IgD-negative memory B cell (primary cell): ENCODE measurements around the gene SYNC. TPM values are rescaled to one million over a fixed set of nuclear protein-coding genes. Genes with fewer than 3 reads are reported as not detected.
"Not testable (repeated sequence)": the region's sequence is repeated elsewhere in the genome, so short reads cannot be mapped to it uniquely, and the experiment has no call there.

Experiments
- H3K27ac Mint-ChIP-seq, 3 donors: one replicate each; pipeline ENCODE4 v1.8.0; 2020 to 2022; ENCODE audit warnings: mild to moderate bottlenecking in 3 of 3, mixed read lengths in 3 of 3, moderate library complexity in 1 of 3
- H3K27me3 Mint-ChIP-seq: one replicate; pipeline ENCODE4 v1.8.0; 2021; ENCODE audit warnings: mixed read lengths
- H3K36me3 Mint-ChIP-seq: one replicate; pipeline ENCODE4 v1.8.0; 2020; ENCODE audit warnings: mild to moderate bottlenecking, mixed read lengths
- H3K4me1 Mint-ChIP-seq, 3 donors: one replicate each; pipeline ENCODE4 v1.8.0; 2020 to 2022; ENCODE audit warnings: mixed read lengths in 3 of 3, mild to moderate bottlenecking in 1 of 3
- H3K4me3 Mint-ChIP-seq, 4 donors: one replicate each; pipeline ENCODE4 v1.8.0; 2020 to 2022; ENCODE audit warnings: mild to moderate bottlenecking in 4 of 4, mixed read lengths in 4 of 4, moderate library complexity in 3 of 4
- H3K9me3 Mint-ChIP-seq, 3 donors: one replicate each; pipeline ENCODE4 v1.8.0; 2020 to 2021; ENCODE audit warnings: mixed read lengths in 3 of 3, mild to moderate bottlenecking in 1 of 3
- polyA plus RNA-seq: library from polyadenylated mRNA; unstranded; fragments of 300-500 nt; fragmentation: Illumina TruSeq; gene quantifications from one replicate; pipeline ENCODE4 v1.2.3, GENCODE V29; 2021

The SYNC gene
- polyA plus RNA-seq, 1 donor from 2014 or later: not detected

DNA sequence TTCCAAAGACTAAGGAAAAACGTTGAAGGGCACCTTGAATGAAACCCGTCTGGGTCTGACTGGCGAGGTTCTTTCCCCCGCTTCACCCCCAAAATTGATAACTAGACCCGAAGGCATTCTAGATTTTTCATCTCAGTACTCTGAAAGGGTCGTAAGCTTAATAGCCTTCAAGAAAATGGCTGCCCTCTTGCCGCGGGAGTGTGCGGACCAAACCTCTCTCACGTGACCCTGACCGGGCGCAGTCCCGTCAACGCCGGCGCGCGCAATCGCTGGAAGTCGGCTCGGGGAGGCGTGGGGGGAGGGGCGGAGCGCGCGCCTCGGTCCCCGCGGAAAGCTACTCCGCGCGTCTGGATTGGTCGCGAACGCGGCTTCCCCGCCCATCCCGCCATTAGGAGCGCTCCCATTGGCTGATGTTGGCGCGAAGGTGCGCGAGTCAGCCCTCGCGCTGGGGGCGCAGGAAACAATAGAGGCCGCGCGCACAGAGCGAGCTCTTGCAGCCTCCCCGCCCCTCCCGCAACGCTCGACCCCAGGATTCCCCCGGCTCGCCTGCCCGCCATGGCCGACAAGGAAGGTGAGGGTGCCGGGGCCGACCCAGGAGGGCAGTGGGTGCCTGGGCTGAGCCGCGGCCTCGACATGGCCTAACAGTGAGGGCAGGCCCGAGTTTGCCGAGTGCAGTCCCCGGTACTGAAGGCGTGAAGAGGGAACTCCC is 51.7 kb downstream of the SYNC start, which contains the start of gene RBBP4:
TSS of gene RBBP4 (plus strand) at position 457 of the 709 bp plus-strand sequence. CDS start at position 556, 99 bp downstream.
- Mint-ChIP-seq H3K27ac (peak within 1 kb of the TSS; percentile 97 to 100 (median 98)), H3K9me3 (no peaks in the 10 kb centered on the region), H3K27me3 (no peaks in the 10 kb centered on the region), H3K36me3 (peaks cover 5% of the 10 kb centered on the region), H3K4me3 (peak within 1 kb of the TSS; percentile 91 to 98 (median 96)), H3K4me1 (peaks cover 24 to 41% (median 27%) of the 10 kb centered on the region in 3 donors)

DNA sequence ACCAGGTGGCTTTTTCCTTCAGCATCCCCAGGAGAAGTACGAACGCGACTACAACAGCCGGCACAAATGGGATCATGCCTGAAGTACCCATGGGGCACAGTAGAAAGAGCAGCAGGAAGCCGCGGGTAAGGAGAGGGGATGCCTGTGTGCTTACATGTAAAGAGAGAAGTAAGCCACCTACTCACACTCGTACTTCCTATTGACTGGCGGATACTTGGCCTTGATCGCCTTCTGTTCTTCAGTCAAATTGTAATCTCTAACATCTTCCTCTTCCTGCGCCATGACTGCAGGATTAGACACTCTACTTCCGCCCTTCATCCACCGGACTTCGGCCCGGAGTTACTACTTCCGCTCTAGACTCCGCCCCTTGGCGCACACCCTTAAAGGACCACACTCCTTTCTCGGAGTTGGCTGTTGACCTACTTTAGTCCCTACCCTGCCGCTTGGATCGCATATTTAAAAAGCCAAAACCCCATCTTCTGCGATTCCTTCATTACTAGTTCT is 52.3 kb downstream of the SYNC start, which contains the start of gene ZBTB8OS:
TSS of gene ZBTB8OS (minus strand) at position 303 of the 504 bp plus-strand sequence. CDS start at position 282, 21 bp downstream.
- H3K4me3 Mint-ChIP-seq: peak within 1 kb of the TSS; percentile 91 to 98 (median 96)
- peaks cover 6% of the 10 kb centered on the region for H3K36me3 Mint-ChIP-seq
- H3K4me1 Mint-ChIP-seq: peaks cover 21 to 38% (median 21%) of the 10 kb centered on the region in 3 donors
- no peaks in the 10 kb centered on the region for H3K27me3 Mint-ChIP-seq
- peak within 1 kb of the TSS; percentile 97 to 100 (median 98) for H3K27ac Mint-ChIP-seq
- H3K9me3 Mint-ChIP-seq: no peaks in the 10 kb centered on the region

DNA sequence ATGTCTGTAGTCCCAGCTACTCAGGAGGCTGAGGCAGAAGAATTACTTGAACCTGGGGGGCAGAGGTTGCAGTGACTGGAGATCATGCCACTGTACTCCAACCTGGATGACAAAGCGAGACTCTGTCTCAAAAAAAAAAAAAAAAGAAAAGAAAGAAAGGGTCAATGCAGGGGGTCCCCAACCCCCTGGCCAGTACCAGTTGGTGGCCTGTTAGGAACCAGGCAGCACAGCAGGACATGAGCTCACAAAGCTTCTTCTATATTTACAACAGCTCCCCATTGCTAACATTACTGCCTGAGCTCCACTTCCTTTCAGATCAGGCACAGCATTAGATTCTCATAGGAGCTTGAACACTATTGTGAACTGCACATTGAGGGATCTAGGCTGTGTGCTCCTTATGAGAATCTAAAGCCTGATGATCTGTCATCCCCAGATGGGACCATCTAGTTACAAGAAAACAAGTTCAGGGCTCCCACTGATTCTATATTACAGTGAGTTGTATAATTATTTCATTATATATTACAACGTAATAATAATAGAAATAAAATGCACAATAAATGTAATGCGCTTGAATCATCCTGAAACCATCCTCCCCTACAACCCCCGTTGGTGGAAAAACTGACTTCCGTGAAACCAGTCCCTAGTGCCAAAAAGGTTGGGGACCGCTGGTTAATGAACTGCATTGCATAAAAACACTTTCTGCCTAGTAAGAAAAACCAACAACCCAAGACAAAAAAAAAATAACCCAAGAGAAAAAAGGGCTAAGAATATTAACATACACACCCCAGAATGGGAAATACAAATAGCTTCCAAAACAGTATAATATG is 55.0 kb downstream of the SYNC start:
- Mint-ChIP-seq H3K4me1 (peaks cover 12 to 26% (median 16%) of the 10 kb centered on the region in 3 donors), H3K27me3 (no peaks in the 10 kb centered on the region)

DNA sequence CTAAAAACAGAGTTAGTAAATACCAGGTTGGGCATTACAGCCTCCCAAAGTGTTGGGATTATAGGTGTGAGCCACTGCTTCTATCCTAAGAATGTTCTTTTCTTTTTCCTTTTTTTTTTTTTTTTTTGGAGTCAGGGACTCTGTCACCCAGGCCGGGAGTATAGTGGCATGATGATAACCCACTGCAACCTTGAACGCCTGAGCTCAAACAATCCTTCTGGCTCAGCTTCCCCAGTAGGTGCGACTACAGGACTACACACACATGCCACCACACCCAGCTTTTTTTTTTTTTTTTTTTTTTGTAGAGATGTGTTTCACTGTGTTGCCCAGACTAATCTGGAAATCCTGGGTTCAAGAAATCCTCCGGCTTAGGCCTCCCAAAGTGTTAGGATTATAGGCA is 58.1 kb downstream of the SYNC start:
- Mint-ChIP-seq H3K4me3 (no peak overlapping the region), H3K9me3 (no peaks in the 10 kb centered on the region), H3K27ac (no peak overlapping the region), H3K27me3 (no peaks in the 10 kb centered on the region), H3K36me3 (peaks cover 7% of the 10 kb centered on the region), H3K4me1 (peaks cover 10 to 22% (median 12%) of the 10 kb centered on the region in 3 donors)

More for the DNA sequence above, 55.0 kb downstream of the SYNC start:
- Mint-ChIP-seq H3K9me3 (no peaks in the 10 kb centered on the region), H3K27ac (peak overlapping the region; percentile 80 to 98 (median 97)), H3K4me3 (peak overlapping the region in 3 of 4 donors; percentile 42 to 95 (median 91)), H3K36me3 (peaks cover 5% of the 10 kb centered on the region)

DNA sequence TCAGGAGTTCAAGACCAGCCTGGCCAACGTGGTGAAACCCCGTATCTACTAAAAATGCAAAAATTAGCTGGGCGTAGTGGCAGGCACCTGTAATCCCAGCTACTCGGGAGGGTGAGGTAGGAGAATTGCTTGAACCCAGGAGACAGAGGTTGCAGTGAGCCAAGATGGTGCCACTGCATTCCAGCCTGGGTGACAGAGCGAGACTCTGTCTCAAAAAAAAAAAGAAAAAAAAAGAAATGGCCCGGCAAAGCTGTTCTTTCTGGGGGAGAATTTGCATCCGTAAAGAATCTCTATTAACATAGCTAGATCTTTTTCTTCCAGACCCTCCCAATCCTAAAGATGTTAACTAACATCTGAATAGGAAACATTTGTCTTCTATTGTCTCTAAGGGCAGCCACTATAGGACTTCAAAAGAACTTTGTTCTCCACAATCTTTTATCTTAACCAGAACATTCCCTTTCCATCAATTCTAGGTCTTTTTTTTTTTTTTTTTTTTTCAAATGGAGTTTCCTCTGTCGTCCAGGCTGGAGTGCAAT is 60.2 kb downstream of the SYNC start:
- not testable (repeated sequence) for H3K9me3 Mint-ChIP-seq, H3K27ac Mint-ChIP-seq, H3K36me3 Mint-ChIP-seq, H3K27me3 Mint-ChIP-seq, H3K4me3 Mint-ChIP-seq
- H3K4me1 Mint-ChIP-seq: peaks cover 4 to 10% (median 4%) of the 10 kb centered on the region in 3 donors

DNA sequence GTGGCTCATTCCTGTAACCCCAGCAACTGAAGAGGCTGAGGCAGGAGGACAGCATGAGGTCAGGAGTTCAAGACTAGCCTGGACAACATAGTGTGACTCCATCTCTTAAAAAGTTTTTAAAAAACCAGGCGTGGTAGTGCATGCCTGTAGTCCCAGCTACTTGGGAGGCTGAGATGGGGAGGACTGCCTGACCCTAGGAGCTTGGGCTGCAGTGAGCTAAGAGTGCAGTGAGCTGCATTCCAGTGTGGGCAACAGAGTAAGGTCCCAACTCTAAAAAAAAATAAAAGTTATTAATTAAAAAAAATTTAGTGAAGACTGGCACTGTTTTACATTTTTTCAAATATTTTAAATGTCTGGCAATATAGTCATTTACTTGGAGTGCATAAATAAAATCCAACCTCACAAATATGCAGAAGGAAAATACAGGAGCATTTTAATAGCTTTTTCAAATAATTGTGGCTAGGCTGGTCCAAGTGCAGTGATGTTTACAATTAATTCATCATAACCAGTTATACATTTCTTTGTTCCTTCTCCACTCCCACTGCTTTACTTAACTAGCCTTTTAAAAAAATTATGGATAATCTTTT is 63.0 kb downstream of the SYNC start:
- Mint-ChIP-seq H3K27me3 (no peaks in the 10 kb centered on the region), H3K27ac (no peak overlapping the region), H3K4me1 (peaks cover 2 to 7% (median 4%) of the 10 kb centered on the region in 3 donors), H3K9me3 (no peaks in the 10 kb centered on the region), H3K4me3 (no peak overlapping the region), H3K36me3 (peaks cover 4% of the 10 kb centered on the region)

DNA sequence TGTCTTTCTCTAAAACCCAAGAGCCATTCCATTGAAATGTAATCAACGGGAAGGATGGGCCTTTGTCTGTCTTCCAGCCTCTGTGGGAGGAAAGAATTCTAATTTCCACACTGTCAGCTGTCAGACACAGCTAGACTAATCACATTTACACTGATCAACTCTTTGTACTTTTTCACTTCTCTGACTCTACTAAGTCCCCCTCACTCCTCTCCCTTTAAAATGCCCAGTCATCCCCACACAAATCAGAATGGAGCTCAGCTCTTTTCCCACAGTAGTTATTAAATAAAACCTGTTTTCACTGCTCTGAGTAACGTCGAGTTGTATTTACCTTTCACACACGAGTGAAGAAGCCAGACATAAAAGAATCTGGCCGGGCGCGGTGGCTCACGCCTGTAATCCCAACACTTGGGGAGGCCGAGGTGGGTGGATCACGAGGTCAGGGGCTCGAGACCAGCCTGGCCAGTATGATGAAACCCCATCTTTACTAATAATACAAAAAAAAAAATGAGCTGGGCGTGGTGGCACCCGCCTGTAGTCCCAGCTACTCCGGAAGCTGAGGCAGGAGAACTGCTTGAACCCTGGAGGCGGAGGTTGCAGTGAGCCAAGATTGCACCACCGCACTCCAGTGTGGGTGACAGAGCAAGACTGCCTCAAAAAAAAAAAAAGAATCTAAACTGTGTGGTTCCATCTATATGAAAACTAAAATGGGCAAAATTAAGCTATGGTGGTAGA is 65.5 kb downstream of the SYNC start:
- Mint-ChIP-seq H3K36me3 (peaks cover 4% of the 10 kb centered on the region), H3K27ac (peak overlapping the region in 2 of 3 donors; percentile 31 to 73), H3K4me3 (no peak overlapping the region)

DNA sequence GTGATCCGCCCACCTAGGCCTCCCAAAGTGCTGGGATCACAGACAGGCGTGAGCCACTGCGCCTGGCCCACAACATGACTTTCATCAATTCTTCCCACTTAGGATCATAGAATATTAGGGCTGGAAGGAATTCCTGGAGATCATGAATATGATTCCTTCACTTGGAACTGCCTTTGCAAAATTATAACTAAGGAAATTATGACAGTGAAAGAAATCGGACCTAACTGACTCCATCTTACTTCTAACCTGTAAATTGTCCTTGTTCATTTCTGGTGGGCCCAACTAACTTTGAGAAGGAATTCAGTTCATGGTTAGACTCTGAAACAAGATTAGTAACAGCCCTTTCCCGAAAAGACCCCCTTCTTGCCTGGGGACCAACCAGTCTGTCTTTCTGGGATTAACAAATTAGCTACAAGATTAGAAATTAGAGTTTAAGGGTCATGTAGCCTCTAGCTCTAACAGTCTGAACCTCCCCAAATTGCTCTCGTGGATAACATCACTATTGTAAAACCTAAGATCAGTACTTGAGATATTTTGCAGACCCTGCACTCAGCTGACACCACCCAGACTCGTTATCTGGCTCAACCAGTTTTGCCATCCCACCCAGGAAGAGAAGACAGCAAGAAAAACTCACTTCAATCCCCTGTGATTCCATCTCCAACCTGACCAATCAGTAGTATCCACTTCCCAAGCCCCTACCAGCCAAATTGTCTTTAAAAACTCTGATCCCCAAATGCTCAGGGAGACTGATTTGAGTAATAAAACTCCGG is 66.9 kb downstream of the SYNC start:
- no peak overlapping the region for H3K27ac Mint-ChIP-seq
- H3K27me3 Mint-ChIP-seq: no peaks in the 10 kb centered on the region
- H3K9me3 Mint-ChIP-seq: no peaks in the 10 kb centered on the region
- peaks cover 2% of the 10 kb centered on the region for H3K36me3 Mint-ChIP-seq
- peaks cover 0 to 6% (median 5%) of the 10 kb centered on the region in 3 donors for H3K4me1 Mint-ChIP-seq
- H3K4me3 Mint-ChIP-seq: no peak overlapping the region

More for the DNA sequence above, 65.5 kb downstream of the SYNC start:
- Mint-ChIP-seq H3K4me1 (peaks cover 0 to 7% (median 6%) of the 10 kb centered on the region in 3 donors), H3K27me3 (no peaks in the 10 kb centered on the region), H3K9me3 (no peaks in the 10 kb centered on the region)

DNA sequence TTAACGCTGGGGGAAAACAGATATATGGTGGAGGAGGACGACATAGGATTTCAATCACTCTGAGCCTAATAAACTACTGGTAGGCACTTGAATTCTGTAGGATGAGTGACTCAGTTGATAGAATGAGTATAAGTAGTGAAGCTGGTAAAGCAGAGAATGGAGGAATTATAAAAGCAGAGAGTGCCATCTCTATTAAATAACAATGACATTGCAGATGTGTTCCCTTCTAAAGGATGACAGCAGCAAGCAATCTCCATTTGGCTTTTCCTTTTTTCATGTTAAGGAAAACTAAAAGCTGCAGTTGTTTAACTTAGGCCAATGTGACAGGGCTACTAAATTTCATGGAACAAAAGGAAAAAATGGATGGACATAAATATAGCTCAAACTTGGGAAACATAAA is 69.7 kb downstream of the SYNC start:
- no peaks in the 10 kb centered on the region for H3K9me3 Mint-ChIP-seq
- H3K27ac Mint-ChIP-seq: peak overlapping the region in 2 of 3 donors; percentile 6 to 89

DNA sequence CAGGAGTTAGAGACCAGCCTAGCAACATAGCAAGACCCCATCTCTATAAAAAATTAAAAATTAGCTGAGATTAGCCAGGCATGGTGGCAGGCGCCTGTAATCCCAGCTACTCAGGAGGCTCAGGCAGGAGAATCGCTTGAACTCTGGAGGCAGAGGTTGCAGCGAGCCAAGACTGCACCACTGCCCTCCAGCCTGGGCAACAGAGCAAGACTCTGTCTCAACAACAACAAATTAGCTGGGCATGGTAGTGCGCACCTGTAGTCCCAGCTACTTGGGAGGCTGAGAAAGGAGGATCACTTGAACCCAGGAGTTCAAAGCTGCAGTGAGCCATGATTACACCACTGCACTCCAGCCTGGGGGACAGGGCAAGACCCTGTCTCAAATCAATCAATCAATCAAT is 72.4 kb downstream of the SYNC start:
- H3K4me1 Mint-ChIP-seq: peaks cover 8 to 17% (median 11%) of the 10 kb centered on the region in 3 donors
- H3K9me3 Mint-ChIP-seq, H3K27me3 Mint-ChIP-seq, H3K36me3 Mint-ChIP-seq, H3K27ac Mint-ChIP-seq, H3K4me3 Mint-ChIP-seq: not testable (repeated sequence)

More for the DNA sequence above, 69.7 kb downstream of the SYNC start:
- H3K36me3 Mint-ChIP-seq: peaks cover 2% of the 10 kb centered on the region
- no peaks in the 10 kb centered on the region for H3K27me3 Mint-ChIP-seq
- peaks cover 0 to 6% (median 5%) of the 10 kb centered on the region in 3 donors for H3K4me1 Mint-ChIP-seq
- no peak overlapping the region for H3K4me3 Mint-ChIP-seq

Other genes with a start within 250 kb of the SYNC start
- not detected for gene ZBTB8B, start 237.7 kb downstream of the SYNC start, polyA plus RNA-seq
- gene ZBTB8A, start 163.3 kb downstream of the SYNC start, polyA plus RNA-seq: 0.14 TPM
- 78.1 TPM for gene ZBTB8OS, start 52.2 kb downstream of the SYNC start, polyA plus RNA-seq
- 227 TPM for gene RBBP4, start 51.6 kb downstream of the SYNC start, polyA plus RNA-seq
- 41.8 TPM for gene YARS1, start 114.6 kb upstream of the SYNC start, polyA plus RNA-seq
- gene S100PBP, start 114.9 kb upstream of the SYNC start, polyA plus RNA-seq: 10.7 TPM
- not detected for gene FNDC5, start 168.1 kb upstream of the SYNC start, polyA plus RNA-seq
- not detected for gene HPCA, start 183.7 kb upstream of the SYNC start, polyA plus RNA-seq
- gene TMEM54, start 198.6 kb upstream of the SYNC start, polyA plus RNA-seq: not detected